Astrocyte of the cerebellum (primary cell): ENCODE data around the gene ANKIB1.
"Not testable (repeated sequence)": the region's sequence is repeated elsewhere in the genome, so short reads cannot be mapped to it uniquely, and the experiment has no call there.

Source experiments
- DNase-seq: peaks from one replicate; pipeline ENCODE4 v3.0.0-alpha.2; 2011; ENCODE audit warnings: low read depth
- H3K4me3 ChIP-seq: 2 replicates; pipeline ENCODE4 v1.5.1; 2011; ENCODE audit warnings: mild to moderate bottlenecking, low read depth, low read length, moderate library complexity
- CTCF ChIP-seq: IDR thresholded peaks from 2 replicates; pipeline ENCODE4 v1.5.1; 2012; ENCODE audit warnings: low read length, low read depth, moderate library complexity, mild to moderate bottlenecking; ENCODE audit errors: missing control alignments
- in situ Hi-C: cut with HindIII; loops from 2 replicates; pipeline ENCODE4 v1.10.0; 2017; ENCODE audit warnings: low sequenced_read_pairs

The ANKIB1 gene

GRCh38 chr7:92427193-92427592, 181.4 kb downstream of the ANKIB1 start:
- no peak for DNase-seq
- in situ Hi-C loops = no loop called here
- H3K4me3 ChIP-seq = no peak overlapping the region
- no peak for TF ChIP-seq CTCF

DNA sequence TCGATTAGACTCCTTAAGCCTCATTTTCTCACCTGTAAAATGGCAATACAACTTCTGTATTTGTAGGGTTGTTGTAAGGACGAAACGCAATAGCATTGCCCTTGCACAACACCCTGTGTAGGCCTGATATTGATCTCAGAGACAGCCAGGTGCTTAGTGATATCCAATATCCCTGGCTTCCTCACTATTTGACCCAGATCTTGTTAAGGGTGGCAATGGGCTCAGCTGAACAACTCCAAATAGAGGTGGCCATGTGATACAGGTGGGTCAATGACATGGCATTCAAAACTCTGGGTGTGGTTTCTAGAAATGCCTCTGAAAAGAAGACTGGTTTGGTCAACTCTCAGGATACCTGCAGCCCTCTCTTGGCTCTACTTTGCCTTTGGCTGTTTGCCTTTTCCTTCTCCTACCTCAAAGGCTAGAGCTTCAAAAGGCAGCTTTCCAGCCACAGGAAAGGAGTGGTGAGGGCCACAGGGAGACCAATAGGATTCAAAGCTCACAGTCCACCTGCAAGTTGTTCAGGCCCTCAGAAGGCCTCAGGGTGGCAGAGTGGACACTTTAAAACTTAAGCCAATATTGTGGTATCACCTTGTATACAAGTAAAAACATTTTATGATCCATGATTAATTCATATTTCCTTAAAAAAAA, 186.6 kb downstream of the ANKIB1 start:
- no peak overlapping the region for H3K4me3 ChIP-seq
- DNase-seq = no peak
- no peak for TF ChIP-seq CTCF
- in situ Hi-C loops = no loop called here

- in situ Hi-C loops = no loop called here
- no peak for TF ChIP-seq CTCF
- H3K4me3 ChIP-seq = no peak overlapping the region
- no peak for DNase-seq
Measured at GRCh38 chr7:92433019-92433418, 187.2 kb downstream of the ANKIB1 start.

- no peak for TF ChIP-seq CTCF
- no peak overlapping the region for H3K4me3 ChIP-seq
- in situ Hi-C loops = no loop called here
- DNase-seq = no peak
Measured at GRCh38 chr7:92435542-92435941, 189.8 kb downstream of the ANKIB1 start.

GRCh38 chr7:92436612-92437445, 191.1 kb downstream of the ANKIB1 start:
- in situ Hi-C loops = no loop called here
- TF ChIP-seq CTCF = no peak
- no peak for DNase-seq
- no peak overlapping the region for H3K4me3 ChIP-seq

DNA sequence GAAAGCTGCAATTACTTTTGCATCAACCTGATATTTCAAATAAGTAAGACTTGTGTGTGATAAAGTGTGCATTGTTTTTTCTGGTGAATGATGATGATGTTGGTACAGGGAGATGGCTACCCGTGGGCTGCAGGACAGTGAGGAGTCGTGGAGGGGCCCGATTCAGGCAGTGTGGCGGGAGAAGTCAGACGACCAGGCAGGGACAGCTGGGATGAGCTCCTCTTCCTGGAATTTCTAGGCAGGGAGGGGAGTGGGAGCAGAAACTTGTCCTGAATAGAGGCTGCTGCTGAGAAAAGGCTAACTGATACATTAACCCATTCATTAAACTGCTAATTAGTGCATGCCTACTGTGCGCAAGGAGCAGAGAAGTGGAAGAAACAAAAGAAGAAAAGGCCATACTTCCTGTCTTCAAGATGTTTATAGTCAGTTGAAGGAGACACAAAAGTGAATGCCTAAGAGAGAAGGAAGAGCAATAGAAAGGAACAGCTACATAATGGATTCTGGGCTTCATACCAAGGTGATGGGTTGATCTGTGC, 192.2 kb downstream of the ANKIB1 start:
- DNase-seq = no peak

GRCh38 chr7:92442720-92443119, 196.9 kb downstream of the ANKIB1 start:
- H3K4me3 ChIP-seq, in situ Hi-C loops, DNase-seq: not testable (repeated sequence)

More for the DNA sequence above, 192.2 kb downstream of the ANKIB1 start:
- no peak overlapping the region for H3K4me3 ChIP-seq
- TF ChIP-seq CTCF = no peak
- in situ Hi-C loops = no loop called here
